ENCODE measurements around the gene OSTN.
"Not testable (repeated sequence)": the region's sequence is repeated elsewhere in the genome, so short reads cannot be mapped to it uniquely, and the experiment has no call there.

OSTN gene

GRCh38 chr3:191198932-191199331 lies at the start of gene OSTN:
OSTN (plus strand) TSS chr3:191199241; CDS start chr3:191212533, 13,292 bp downstream.
- Mint-ChIP-seq H3K4me3 (no peak within 1 kb of the TSS), H3K36me3 (no peaks in the 10 kb centered on the region), H3K27ac (no peak within 1 kb of the TSS), H3K27me3 (no peaks in the 10 kb centered on the region), H3K4me1 (peaks cover 2% of the 10 kb centered on the region), H3K9me3 (no peaks in the 10 kb centered on the region)
- ATAC-seq (ENCODE audit: low read depth): no peak
- DNase-seq (ENCODE audit: low spot score in 2 of 2): no peak

GRCh38 chr3:191151653-191152052 lies 47.4 kb upstream of the OSTN start:
- peaks cover 10% of the 10 kb centered on the region for H3K4me1 Mint-ChIP-seq
- no peak overlapping the region for H3K27ac Mint-ChIP-seq
- H3K36me3 Mint-ChIP-seq: peaks cover 10% of the 10 kb centered on the region
- H3K4me3 Mint-ChIP-seq: no peak overlapping the region
- H3K27me3 Mint-ChIP-seq: no peaks in the 10 kb centered on the region
- DNase-seq (ENCODE audit: low spot score in 2 of 2) (no peak), ATAC-seq (ENCODE audit: low read depth) (no peak)
- peaks cover 13% of the 10 kb centered on the region for H3K9me3 Mint-ChIP-seq

- no peaks in the 10 kb centered on the region for H3K27me3 Mint-ChIP-seq
- peaks cover 13% of the 10 kb centered on the region for H3K9me3 Mint-ChIP-seq
- H3K4me3 Mint-ChIP-seq: no peak overlapping the region
- H3K36me3 Mint-ChIP-seq: peaks cover 10% of the 10 kb centered on the region
- H3K27ac Mint-ChIP-seq: no peak overlapping the region
- ATAC-seq (ENCODE audit: low read depth): no peak
- no peak for DNase-seq (ENCODE audit: low spot score in 2 of 2)
- H3K4me1 Mint-ChIP-seq: no peaks in the 10 kb centered on the region
These were observed 44.2 kb upstream of the OSTN start for GRCh38 chr3:191154827-191155226.

GRCh38 chr3:191158247-191158646 lies 40.8 kb upstream of the OSTN start:
- Mint-ChIP-seq H3K9me3 (peaks cover 18% of the 10 kb centered on the region), H3K27ac (no peak overlapping the region), H3K27me3 (no peaks in the 10 kb centered on the region), H3K36me3 (peaks cover 12% of the 10 kb centered on the region), H3K4me1 (no peaks in the 10 kb centered on the region), H3K4me3 (no peak overlapping the region)
- ATAC-seq (ENCODE audit: low read depth): no peak
- DNase-seq (ENCODE audit: low spot score in 2 of 2): no peak

GRCh38 chr3:191158815-191159214 lies 40.2 kb upstream of the OSTN start:
- Mint-ChIP-seq H3K27ac (no peak overlapping the region), H3K27me3 (no peaks in the 10 kb centered on the region), H3K9me3 (peaks cover 12% of the 10 kb centered on the region), H3K4me3 (no peak overlapping the region), H3K36me3 (peaks cover 9% of the 10 kb centered on the region), H3K4me1 (no peaks in the 10 kb centered on the region)
- DNase-seq (ENCODE audit: low spot score in 2 of 2) (no peak), ATAC-seq (ENCODE audit: low read depth) (no peak)

- Mint-ChIP-seq H3K9me3 (peaks cover 5% of the 10 kb centered on the region), H3K4me3 (no peak overlapping the region), H3K27me3 (no peaks in the 10 kb centered on the region), H3K27ac (no peak overlapping the region), H3K4me1 (peaks cover 5% of the 10 kb centered on the region), H3K36me3 (peaks cover 2% of the 10 kb centered on the region)
- DNase-seq (ENCODE audit: low spot score in 2 of 2): no peak
- ATAC-seq (ENCODE audit: low read depth): no peak
These were observed 33.2 kb upstream of the OSTN start for GRCh38 chr3:191165802-191166201.

GRCh38 chr3:191166368-191166767 lies 32.7 kb upstream of the OSTN start:
- ATAC-seq (ENCODE audit: low read depth) (no peak), DNase-seq (ENCODE audit: low spot score in 2 of 2) (no peak)
- H3K27ac Mint-ChIP-seq: no peak overlapping the region
- peaks cover 5% of the 10 kb centered on the region for H3K4me1 Mint-ChIP-seq
- peaks cover 5% of the 10 kb centered on the region for H3K9me3 Mint-ChIP-seq
- H3K27me3 Mint-ChIP-seq: no peaks in the 10 kb centered on the region
- no peak overlapping the region for H3K4me3 Mint-ChIP-seq
- peaks cover 2% of the 10 kb centered on the region for H3K36me3 Mint-ChIP-seq

GRCh38 chr3:191169566-191169965 lies 29.5 kb upstream of the OSTN start:
- Mint-ChIP-seq H3K27ac (no peak overlapping the region), H3K9me3 (peaks cover 2% of the 10 kb centered on the region), H3K4me3 (no peak overlapping the region), H3K27me3 (no peaks in the 10 kb centered on the region), H3K36me3 (no peaks in the 10 kb centered on the region), H3K4me1 (peaks cover 5% of the 10 kb centered on the region)
- DNase-seq (ENCODE audit: low spot score in 2 of 2) (no peak), ATAC-seq (ENCODE audit: low read depth) (no peak)

- no peaks in the 10 kb centered on the region for H3K27me3 Mint-ChIP-seq
- ATAC-seq (ENCODE audit: low read depth) (no peak), DNase-seq (ENCODE audit: low spot score in 2 of 2) (no peak)
- H3K9me3 Mint-ChIP-seq: peaks cover 2% of the 10 kb centered on the region
- no peaks in the 10 kb centered on the region for H3K36me3 Mint-ChIP-seq
- H3K27ac Mint-ChIP-seq: no peak overlapping the region
- peaks cover 5% of the 10 kb centered on the region for H3K4me1 Mint-ChIP-seq
- no peak overlapping the region for H3K4me3 Mint-ChIP-seq
These were observed 28.9 kb upstream of the OSTN start for GRCh38 chr3:191170097-191170496.

GRCh38 chr3:191175102-191175501 lies 23.9 kb upstream of the OSTN start:
- ATAC-seq (ENCODE audit: low read depth): no peak
- no peak overlapping the region for H3K27ac Mint-ChIP-seq
- no peaks in the 10 kb centered on the region for H3K36me3 Mint-ChIP-seq
- H3K4me1 Mint-ChIP-seq: peaks cover 2% of the 10 kb centered on the region
- peaks cover 5% of the 10 kb centered on the region for H3K9me3 Mint-ChIP-seq
- no peaks in the 10 kb centered on the region for H3K27me3 Mint-ChIP-seq
- H3K4me3 Mint-ChIP-seq: no peak overlapping the region
- DNase-seq (ENCODE audit: low spot score in 2 of 2): no peak

GRCh38 chr3:191176038-191176785 lies 22.8 kb upstream of the OSTN start:
- no peak overlapping the region for H3K27ac Mint-ChIP-seq
- DNase-seq (ENCODE audit: low spot score in 2 of 2) (no peak), ATAC-seq (ENCODE audit: low read depth) (no peak)
- no peak overlapping the region for H3K4me3 Mint-ChIP-seq
- H3K4me1 Mint-ChIP-seq: no peaks in the 10 kb centered on the region
- H3K9me3 Mint-ChIP-seq: peaks cover 5% of the 10 kb centered on the region
- H3K27me3 Mint-ChIP-seq: no peaks in the 10 kb centered on the region
- no peaks in the 10 kb centered on the region for H3K36me3 Mint-ChIP-seq

- not testable (repeated sequence) for H3K4me1 Mint-ChIP-seq; H3K4me3 Mint-ChIP-seq; DNase-seq (ENCODE audit: low spot score in 2 of 2); H3K27ac Mint-ChIP-seq; ATAC-seq (ENCODE audit: low read depth); H3K9me3 Mint-ChIP-seq; H3K36me3 Mint-ChIP-seq; H3K27me3 Mint-ChIP-seq
These were observed 13.7 kb upstream of the OSTN start for GRCh38 chr3:191185382-191185781.

- not testable (repeated sequence) for DNase-seq (ENCODE audit: low spot score in 2 of 2); ATAC-seq (ENCODE audit: low read depth); H3K27ac Mint-ChIP-seq; H3K4me1 Mint-ChIP-seq; H3K36me3 Mint-ChIP-seq; H3K27me3 Mint-ChIP-seq; H3K9me3 Mint-ChIP-seq; H3K4me3 Mint-ChIP-seq
These were observed 10.8 kb upstream of the OSTN start for GRCh38 chr3:191188246-191188645.

GRCh38 chr3:191192270-191192669 lies 6.8 kb upstream of the OSTN start:
- ATAC-seq (ENCODE audit: low read depth); H3K36me3 Mint-ChIP-seq; H3K4me3 Mint-ChIP-seq; DNase-seq (ENCODE audit: low spot score in 2 of 2); H3K27ac Mint-ChIP-seq; H3K9me3 Mint-ChIP-seq; H3K27me3 Mint-ChIP-seq; H3K4me1 Mint-ChIP-seq: not testable (repeated sequence)

GRCh38 chr3:191192941-191193340 lies 6.1 kb upstream of the OSTN start:
- Mint-ChIP-seq H3K4me3 (no peak overlapping the region), H3K27me3 (no peaks in the 10 kb centered on the region), H3K9me3 (no peaks in the 10 kb centered on the region), H3K4me1 (peaks cover 5% of the 10 kb centered on the region), H3K27ac (no peak overlapping the region), H3K36me3 (peaks cover 2% of the 10 kb centered on the region)
- DNase-seq (ENCODE audit: low spot score in 2 of 2): no peak
- no peak for ATAC-seq (ENCODE audit: low read depth)
